ENCODE measurements around the gene MAFF.
A peak's percentile ranks its signal among the peaks of the same experiment; 100 is the strongest.
"Not testable (repeated sequence)": the region's sequence is repeated elsewhere in the genome, so short reads cannot be mapped to it uniquely, and the experiment has no call there.

MAFF gene

GRCh38 chr22:38177926-38178604, 23.7 kb upstream of the MAFF start:
- no peak overlapping the region for H3K4me3 ChIP-seq (replicated peaks; ENCODE audit: low read depth, low read length)
- DNase-seq (ENCODE audit: extremely low read depth, low read depth): peak; percentile 90
- no peak for TF ChIP-seq CTCF (IDR thresholded peaks at IDR 0.05; ENCODE audit: low read depth, low read length, missing control alignments)

GRCh38 chr22:38178605-38178937, 23.2 kb upstream of the MAFF start:
- DNase-seq (ENCODE audit: extremely low read depth, low read depth): not testable (repeated sequence)

GRCh38 chr22:38180841-38181452, 20.8 kb upstream of the MAFF start:
- peak overlapping the region; percentile 57 for H3K4me3 ChIP-seq (replicated peaks; ENCODE audit: low read depth, low read length)
- no peak for DNase-seq (ENCODE audit: extremely low read depth, low read depth)
- TF ChIP-seq CTCF (IDR thresholded peaks at IDR 0.05; ENCODE audit: low read depth, low read length, missing control alignments): no peak

More at GRCh38 chr22:38178605-38178937, 23.2 kb upstream of the MAFF start:
- not testable (repeated sequence) for H3K4me3 ChIP-seq (replicated peaks; ENCODE audit: low read depth, low read length)

- no peak for TF ChIP-seq CTCF (IDR thresholded peaks at IDR 0.05; ENCODE audit: low read depth, low read length, missing control alignments)
- peak within 1 kb of the TSS; percentile 57 for H3K4me3 ChIP-seq (replicated peaks; ENCODE audit: low read depth, low read length)
- DNase-seq (ENCODE audit: extremely low read depth, low read depth): peak; percentile 93
These were observed 20.2 kb upstream of the MAFF start, which contains the start of gene PLA2G6 for GRCh38 chr22:38181453-38182200. Gene PLA2G6, minus strand, starts transcription at chr22:38181830. Its CDS starts 12,404 bp downstream, at chr22:38169426.

GRCh38 chr22:38184788-38185187, 17.0 kb upstream of the MAFF start:
- TF ChIP-seq CTCF (IDR thresholded peaks at IDR 0.05; ENCODE audit: low read depth, low read length, missing control alignments): no peak
- no peak for DNase-seq (ENCODE audit: extremely low read depth, low read depth)

GRCh38 chr22:38186429-38186828, 15.4 kb upstream of the MAFF start:
- no peak for TF ChIP-seq CTCF (IDR thresholded peaks at IDR 0.05; ENCODE audit: low read depth, low read length, missing control alignments)
- no peak overlapping the region for H3K4me3 ChIP-seq (replicated peaks; ENCODE audit: low read depth, low read length)
- DNase-seq (ENCODE audit: extremely low read depth, low read depth): no peak

More at GRCh38 chr22:38184788-38185187, 17.0 kb upstream of the MAFF start:
- H3K4me3 ChIP-seq (replicated peaks; ENCODE audit: low read depth, low read length): no peak overlapping the region
